Liver (tissue), 9 donors: Measurements from ENCODE around the gene MAGIX. TPM values are rescaled to one million over a fixed set of nuclear protein-coding genes. Genes with fewer than 3 reads are reported as not detected.

Source experiments
- DNase-seq: peaks from one replicate; pipeline ENCODE4 v3.0.0-alpha.2; 2017; ENCODE audit warnings: low spot score
- H3K27ac ChIP-seq, 2 donors: one replicate each; pipeline ENCODE4 v1.7.0; 2013; ENCODE audit warnings: inconsistent platforms in 2 of 2, low read length in 2 of 2, control low read depth in 1 of 2, low read depth in 1 of 2, mild to moderate bottlenecking in 1 of 2
- H3K27me3 ChIP-seq, 4 donors: one replicate each; pipeline versions ENCODE4 v1.6.1 to v1.7.0; 2013; ENCODE audit warnings: low read length in 3 of 4, inconsistent platforms in 1 of 4, mild to moderate bottlenecking in 1 of 4, moderate library complexity in 1 of 4; ENCODE audit not compliant: control insufficient read depth in 4 of 4, insufficient read depth in 4 of 4
- H3K36me3 ChIP-seq, 4 donors: one replicate each; pipeline versions ENCODE4 v1.6.1 to v1.7.0; 2013; ENCODE audit warnings: low read length in 3 of 4, mild to moderate bottlenecking in 3 of 4, low read depth in 1 of 4, moderate library complexity in 1 of 4; ENCODE audit not compliant: control insufficient read depth in 4 of 4, insufficient read depth in 3 of 4
- H3K4me1 ChIP-seq, 4 donors: one replicate each; pipeline versions ENCODE4 v1.6.1 to v1.7.0; 2013; ENCODE audit warnings: low read length in 3 of 4, mild to moderate bottlenecking in 3 of 4, moderate library complexity in 1 of 4; ENCODE audit not compliant: control insufficient read depth in 4 of 4, insufficient read depth in 4 of 4
- H3K4me3 ChIP-seq, 3 donors: one replicate each; pipeline versions ENCODE4 v1.6.1 to v1.7.0; 2013; ENCODE audit warnings: low read length in 3 of 3, control low read depth in 1 of 3, low read depth in 1 of 3, mild to moderate bottlenecking in 1 of 3
- H3K9ac ChIP-seq, 2 donors: one replicate each; pipeline ENCODE4 v1.7.0; 2013; ENCODE audit warnings: low read length in 2 of 2, mild to moderate bottlenecking in 2 of 2, moderate library complexity in 2 of 2, control low read depth in 1 of 2, low read depth in 1 of 2
- H3K9me3 ChIP-seq, 4 donors: one replicate each; pipeline versions ENCODE4 v1.6.1 to v1.7.0; 2013; ENCODE audit warnings: low read length in 3 of 4; ENCODE audit not compliant: control insufficient read depth in 4 of 4
- ATF3 ChIP-seq: IDR thresholded peaks from 2 replicates; pipeline ENCODE4 v1.6.1; 2016; ENCODE audit warnings: antibody characterized with exemption
- CTCF ChIP-seq: fragments of 150-350 bp; IDR thresholded peaks from 2 replicates; pipeline ENCODE4 v1.5.1; 2017; ENCODE audit warnings: improper control_type of control experiment, low read depth, low read length; ENCODE audit not compliant: missing input control
- EGR1 ChIP-seq, 2 donors: IDR thresholded peaks; 2 replicates each; pipeline ENCODE4 v1.6.1; 2016 to 2018; ENCODE audit warnings: antibody characterized with exemption in 2 of 2, low read depth in 2 of 2
- FOXA1 ChIP-seq: IDR thresholded peaks from 2 replicates; pipeline ENCODE4 v1.6.1; 2016; ENCODE audit warnings: antibody characterized with exemption
- FOXA2 ChIP-seq: IDR thresholded peaks from 2 replicates; pipeline ENCODE4 v1.6.1; 2016; ENCODE audit warnings: antibody characterized with exemption
- GABPA ChIP-seq, 2 donors: IDR thresholded peaks in 1 of 2; conservative IDR thresholded peaks in 1 of 2; 2 replicates each; pipeline ENCODE4 v1.6.1; 2016; ENCODE audit warnings: antibody characterized with exemption in 2 of 2, mild to moderate bottlenecking in 1 of 2, moderate library complexity in 1 of 2
- HNF4A ChIP-seq, 2 donors: conservative IDR thresholded peaks; 2 replicates each; pipeline ENCODE4 v1.6.1; 2016; ENCODE audit warnings: antibody characterized with exemption in 2 of 2, mild to moderate bottlenecking in 2 of 2
- HNF4G ChIP-seq: IDR thresholded peaks from 2 replicates; pipeline ENCODE4 v1.6.1; 2016; ENCODE audit warnings: antibody characterized with exemption
- JUND ChIP-seq, 2 donors: IDR thresholded peaks; 2 replicates each; pipeline ENCODE4 v1.6.1; 2016; ENCODE audit warnings: antibody characterized with exemption in 2 of 2
- MAX ChIP-seq: IDR thresholded peaks from 2 replicates; pipeline ENCODE4 v1.6.1; 2016; ENCODE audit warnings: antibody characterized with exemption
- NR2F2 ChIP-seq: IDR thresholded peaks from 2 replicates; pipeline ENCODE4 v1.6.1; 2016; ENCODE audit warnings: antibody characterized with exemption
- RAD21 ChIP-seq, 2 donors: IDR thresholded peaks; 2 replicates each; pipeline ENCODE4 v1.6.1; 2016; ENCODE audit warnings: antibody characterized with exemption in 2 of 2, mild to moderate bottlenecking in 2 of 2
- REST ChIP-seq: IDR thresholded peaks from 2 replicates; pipeline ENCODE4 v1.6.1; 2016; ENCODE audit warnings: antibody characterized with exemption, mild to moderate bottlenecking
- RXRA ChIP-seq, 2 donors: IDR thresholded peaks; 2 replicates each; pipeline ENCODE4 v1.6.1; 2017 to 2018; ENCODE audit warnings: antibody characterized with exemption in 2 of 2, mild to moderate bottlenecking in 1 of 2
- SP1 ChIP-seq: IDR thresholded peaks from 2 replicates; pipeline ENCODE4 v1.6.1; 2018; ENCODE audit warnings: antibody characterized with exemption, mild to moderate bottlenecking
- TAF1 ChIP-seq: conservative IDR thresholded peaks from 2 replicates; pipeline ENCODE4 v1.6.1; 2016; ENCODE audit warnings: antibody characterized with exemption, mild to moderate bottlenecking
- YY1 ChIP-seq: IDR thresholded peaks from 2 replicates; pipeline ENCODE4 v1.6.1; 2016; ENCODE audit warnings: antibody characterized with exemption, mild to moderate bottlenecking
- ZBTB33 ChIP-seq: IDR thresholded peaks from 2 replicates; pipeline ENCODE4 v1.6.1; 2016; ENCODE audit warnings: antibody characterized with exemption
- WGBS: extraction: QIAGEN DNeasy Blood & Tissue Kit; methylation state at CpG from one replicate; pipeline ENCODE4 v1.1.7; 2013; 5-methylcytosine and 5-hydroxymethylcytosine counted together
- polyA plus RNA-seq, 2 donors: library from polyadenylated mRNA; stranded (reverse) in 1 of 2; unstranded in 1 of 2; fragments of 200-250 nt in 1 of 2; fragments of >200 nt in 1 of 2; fragmentation: Nextera tagmentation in 1 of 2; extraction: Ambion mirVana in 1 of 2; gene quantifications; one replicate each; pipeline versions ENCODE4 v1.2.1 to v1.2.3, GENCODE V29; 2013 to 2015
- total RNA-seq, 2 donors: library from RNA; depleted of rRNA; stranded (reverse); fragments of >200 nt; gene quantifications; one replicate each; pipeline ENCODE4 v1.2.3, GENCODE V29; 2014
- donor health status: healthy.
- donor health status: healthy.
- donor health status: healthy.
- donor health status: healthy.
- donor health status: healthy.

Gene MAGIX
- total and polyA plus RNA-seq, 4 donors: 2.9 to 10.8 (median 7.9) TPM

- DNase-seq: peak; percentile 43
- 29% methylated on average over 18 of the region's 18 CpGs for WGBS
Measured at GRCh38 chrX:49155243-49155899, 7.2 kb upstream of the MAGIX start.

GRCh38 chrX:49155900-49156837, 6.4 kb upstream of the MAGIX start:
- H3K4me3 ChIP-seq: peak overlapping the region; percentile 23 to 70 (median 54)
- WGBS: 4% methylated on average over 65 of the region's 65 CpGs
- H3K9ac ChIP-seq: peak overlapping the region in 1 of 2 donors; percentile 47
- H3K27ac ChIP-seq: peak overlapping the region; percentile 82
- peaks cover 0 to 4% (median 1%) of the 10 kb centered on the region in 4 donors for H3K4me1 ChIP-seq
- peak; percentile 89 for DNase-seq
- TF ChIP-seq YY1 (no peak), EGR1 (IDR thresholded peaks at IDR 0.05; ENCODE audit: low read depth in 2 of 2) (no peak), RAD21 (IDR thresholded peaks at IDR 0.05) (peak; percentile 35 to 60), NR2F2 (no peak), ATF3 (no peak), HNF4A (conservative IDR thresholded peaks at IDR 0.05) (peak in 1 of 2 donors; percentile 11), CTCF (peak; percentile 63), RXRA (IDR thresholded peaks at IDR 0.05) (no peak), ZBTB33 (no peak), SP1 (no peak), GABPA (IDR thresholded peaks at IDR 0.05 in 1 of 2, conservative IDR thresholded peaks at IDR 0.05 in 1 of 2) (no peak), FOXA1 (no peak), JUND (IDR thresholded peaks at IDR 0.05) (no peak), FOXA2 (no peak), TAF1 (no peak), REST (no peak), HNF4G (no peak), MAX (no peak)
- H3K9me3 ChIP-seq: no peaks in the 10 kb centered on the region
- H3K36me3 ChIP-seq: no peaks in the 10 kb centered on the region
- H3K27me3 ChIP-seq: no peaks in the 10 kb centered on the region

More at GRCh38 chrX:49155243-49155899, 7.2 kb upstream of the MAGIX start:
- Histone ChIP-seq H3K9me3 (no peaks in the 10 kb centered on the region), H3K9ac (peak overlapping the region in 1 of 2 donors; percentile 47), H3K27me3 (no peaks in the 10 kb centered on the region), H3K4me1 (peaks cover 0 to 4% (median 1%) of the 10 kb centered on the region in 4 donors), H3K36me3 (no peaks in the 10 kb centered on the region), H3K27ac (peak overlapping the region in 1 of 2 donors; percentile 82), H3K4me3 (peak overlapping the region in 2 of 3 donors; percentile 54 to 70)
- no peak for TF ChIP-seq SP1
- TF ChIP-seq RXRA (IDR thresholded peaks at IDR 0.05): no peak
- no peak for TF ChIP-seq YY1
- TF ChIP-seq HNF4G: no peak
- no peak for TF ChIP-seq GABPA (IDR thresholded peaks at IDR 0.05 in 1 of 2, conservative IDR thresholded peaks at IDR 0.05 in 1 of 2)
- no peak for TF ChIP-seq EGR1 (IDR thresholded peaks at IDR 0.05; ENCODE audit: low read depth in 2 of 2)
- no peak for TF ChIP-seq MAX
- no peak for TF ChIP-seq TAF1
